GM12878 (cell line): ENCODE measurements around the gene SPI1. TPM values are rescaled to one million over a fixed set of nuclear protein-coding genes. Genes with fewer than 3 reads are reported as not detected.

ENCODE experiments used
- ATAC-seq: fragments of 200-7000 bp; cut with Tn5 transposase; 3 replicates; pipeline ENCODE4 v1.9.1; 2020; ENCODE audit warnings: mild to moderate bottlenecking, moderate library complexity
- BruUV-seq: library from RNA; stranded (reverse); fragments of 400-500 nt; replicated peaks from 2 replicates; lab custom pipeline; 2021; lab: Mats Ljungman, UMichigan
- CTCF ChIA-PET: fragments of 300-600 bp; sonication (Branson Sonifier 250); formaldehyde crosslinking; extraction: SDS; loops from one replicate; lab custom pipeline; 2021; ENCODE audit warnings: inconsistent platforms; lab: Yijun Ruan, JAX
- POLR2A ChIA-PET: fragments of 350-600 bp; formaldehyde crosslinking; extraction: SDS; loops from one replicate; lab custom pipeline; 2021; ENCODE audit warnings: inconsistent platforms; lab: Charles Lee
- RAD21 ChIA-PET: fragments of 300-600 bp; sonication (Branson Sonifier 250); formaldehyde crosslinking; loops from one replicate; lab custom pipeline; 2023; ENCODE audit warnings: antibody characterized with exemption; ENCODE audit not compliant: unreplicated experiment; lab: Charles Lee
- SMC1A ChIA-PET: fragments of 300-600 bp; sonication (Branson Sonifier 250); formaldehyde crosslinking; loops from one replicate; lab custom pipeline; 2023; ENCODE audit not compliant: unreplicated experiment, uncharacterized antibody; lab: Charles Lee
- DNase-seq: peaks from one replicate; pipeline ENCODE4 v3.0.0-alpha.2; 2011; ENCODE audit warnings: low read depth, low spot score
- FAIRE-seq: peaks from 3 replicates; lab custom pipeline; 2011; peaks lifted over from hg19 to GRCh38; lab: Jason Lieb, UNC
- H2AFZ ChIP-seq: 2 replicates; pipeline ENCODE4 v1.6.0; 2011; ENCODE audit warnings: low read depth, low read length, control low read depth; ENCODE audit not compliant: control insufficient read depth
- H3K27ac ChIP-seq: 2 replicates; pipeline ENCODE4 v1.5.1; 2011; ENCODE audit warnings: control low read depth; ENCODE audit not compliant: control insufficient read depth, insufficient read depth
- H3K27me3 ChIP-seq, 2 experiments: replicated peaks in 1 of 2; 2 replicates each; pipeline versions ENCODE4 v1.6.0 to v1.6.1; 2011; ENCODE audit warnings: low read length in 1 of 2; ENCODE audit not compliant: control insufficient read depth in 2 of 2, insufficient read depth in 2 of 2
- H3K36me3 ChIP-seq, 2 experiments: 2 replicates each; pipeline ENCODE4 v1.5.1; 2011; ENCODE audit warnings: low read length in 1 of 2; ENCODE audit not compliant: control insufficient read depth in 2 of 2, insufficient read depth in 2 of 2
- H3K4me1 ChIP-seq: 2 replicates; pipeline ENCODE4 v1.6.1; 2011; ENCODE audit warnings: mild to moderate bottlenecking, low read length, moderate library complexity, mixed read lengths; ENCODE audit not compliant: control insufficient read depth, insufficient read depth
- H3K4me2 ChIP-seq: 2 replicates; pipeline ENCODE4 v1.6.0; 2011; ENCODE audit warnings: control low read depth; ENCODE audit not compliant: control insufficient read depth, insufficient read depth
- H3K4me3 ChIP-seq: fragments of 200-600 bp; sonication (generic); 2 replicates; pipeline ENCODE4 v1.5.1; 2016
- H3K79me2 ChIP-seq: 2 replicates; pipeline ENCODE4 v1.6.0; 2011; ENCODE audit warnings: low read length; ENCODE audit not compliant: control insufficient read depth, insufficient read depth
- H3K9ac ChIP-seq: 2 replicates; pipeline ENCODE4 v1.8.0; 2011; ENCODE audit warnings: low read length, control low read depth, mixed read lengths; ENCODE audit not compliant: control insufficient read depth, insufficient read depth
- H3K9me3 ChIP-seq: replicated peaks from 3 replicates; pipeline ENCODE4 v1.5.1; 2011; ENCODE audit warnings: mild to moderate bottlenecking, low read length; ENCODE audit not compliant: control insufficient read depth, insufficient read depth
- H4K20me1 ChIP-seq: 2 replicates; pipeline ENCODE4 v1.6.0; 2011; ENCODE audit not compliant: control insufficient read depth, insufficient read depth
- ATF7 ChIP-seq: fragments of 450-650 bp; IDR thresholded peaks from 2 replicates; pipeline ENCODE4 v1.6.1; 2016; ENCODE audit warnings: low read depth, mild to moderate bottlenecking
- CBX5 ChIP-seq: sonication (generic); IDR thresholded peaks from 2 replicates; pipeline ENCODE4 v1.6.1; 2016; ENCODE audit warnings: low read depth, moderate library complexity, mild to moderate bottlenecking, inconsistent platforms
- CREB1 ChIP-seq: IDR thresholded peaks from 2 replicates; pipeline ENCODE4 v1.6.1; 2012; ENCODE audit warnings: low read depth, mild to moderate bottlenecking, inconsistent platforms
- CREM ChIP-seq: IDR thresholded peaks from 2 replicates; pipeline ENCODE4 v1.6.1; 2014; ENCODE audit warnings: antibody characterized with exemption, low read depth
- DPF2 ChIP-seq: fragments of 450-650 bp; IDR thresholded peaks from 2 replicates; pipeline ENCODE4 v1.6.1; 2017; ENCODE audit warnings: mild to moderate bottlenecking
- GABPA ChIP-seq: IDR thresholded peaks from 2 replicates; pipeline ENCODE4 v1.6.1; 2014; ENCODE audit warnings: antibody characterized with exemption, low read depth, mild to moderate bottlenecking, inconsistent platforms
- IKZF1 ChIP-seq: fragments of 450-650 bp; conservative IDR thresholded peaks from 2 replicates; pipeline ENCODE4 v1.6.1; 2017; ENCODE audit warnings: antibody characterized with exemption, mild to moderate bottlenecking
- IRF5 ChIP-seq: fragments of 450-650 bp; IDR thresholded peaks from 2 replicates; pipeline ENCODE4 v1.6.1; 2017; ENCODE audit warnings: borderline replicate concordance
- KLF5 ChIP-seq: fragments of 450-650 bp; IDR thresholded peaks from 2 replicates; pipeline ENCODE4 v1.6.1; 2014; ENCODE audit warnings: mild to moderate bottlenecking; ENCODE audit not compliant: partially characterized antibody
- MEF2A ChIP-seq: IDR thresholded peaks from 2 replicates; pipeline ENCODE4 v1.6.1; 2011; ENCODE audit warnings: low read depth, mild to moderate bottlenecking, low read length, moderate library complexity; ENCODE audit not compliant: insufficient read depth
- MEF2B ChIP-seq: fragments of 450-650 bp; IDR thresholded peaks from 2 replicates; pipeline ENCODE4 v1.6.1; 2018; ENCODE audit warnings: mild to moderate bottlenecking, moderate library complexity; ENCODE audit not compliant: partially characterized antibody, poor library complexity, severe bottlenecking
- NFXL1 ChIP-seq: fragments of 450-650 bp; IDR thresholded peaks from 2 replicates; pipeline ENCODE4 v1.6.1; 2017; ENCODE audit warnings: antibody characterized with exemption, mild to moderate bottlenecking, borderline replicate concordance
- NR2F1 ChIP-seq: fragments of 450-650 bp; conservative IDR thresholded peaks from 2 replicates; pipeline ENCODE4 v1.6.1; 2017; ENCODE audit warnings: mild to moderate bottlenecking
- POU2F2 ChIP-seq: IDR thresholded peaks from 3 replicates; pipeline ENCODE4 v1.6.1; 2011; ENCODE audit warnings: low read depth, mild to moderate bottlenecking, low read length, borderline replicate concordance
- WGBS: methylation state at CpG from one replicate; pipeline ENCODE4 v1.1.6; 2016; ENCODE audit warnings: low lambda C conversion rate; ENCODE audit not compliant: insufficient replicate concordance, insufficient coverage; ENCODE audit errors: missing lambda C conversion rate; 5-methylcytosine and 5-hydroxymethylcytosine counted together
- in situ Hi-C: fragments of 300-500 bp; cut with MboI; formaldehyde crosslinking; loops from 9 replicates; pipeline ENCODE4 v1.14.3; 2018; ENCODE audit warnings: mixed read lengths
- intact Hi-C: fragments of 100-400 bp; cut with micrococcal nuclease; formaldehyde crosslinking; loops from one replicate; pipeline ENCODE4 v1.14.2; 2022; ENCODE audit not compliant: unreplicated experiment
- polyA plus RNA-seq, 11 experiments: library from polyadenylated mRNA; depleted of rRNA in 4 of 11; unstranded in 6 of 11; stranded (reverse) in 5 of 11; fragments of >200 nt; fragmentation: Nextera tagmentation in 4 of 11; fragmentation: Illumina TruSeq in 1 of 11; extraction: Ambion mirVana in 4 of 11; extraction: Trizol in 1 of 11; gene quantifications; 1 replicate in 1 of 11; 2 replicates in 10 of 11; pipeline versions ENCODE4 v1.2.1 to v1.2.3, GENCODE V29; 2011 to 2016; ENCODE audit warnings: inconsistent platforms in 2 of 11, missing spikeins in 2 of 11, low read depth in 1 of 11
- total RNA-seq, 4 experiments: library from RNA; depleted of rRNA in 3 of 4; stranded (reverse); fragments of >200 nt in 3 of 4; fragmentation: Illumina TruSeq in 1 of 4; extraction: Trizol in 1 of 4; gene quantifications; 2 replicates each; pipeline versions ENCODE4 v1.2.1 to v1.2.3, GENCODE V29; 2013 to 2021
- TF ChIP-seq, protein P1 (sequence below): fragments of 450-650 bp; IDR thresholded peaks from 2 replicates; pipeline ENCODE4 v1.6.1; 2016; ENCODE audit warnings: mild to moderate bottlenecking, moderate library complexity, borderline replicate concordance
- TF ChIP-seq, protein P2 (sequence below): IDR thresholded peaks from 2 replicates; pipeline ENCODE4 v1.6.1; 2012; ENCODE audit warnings: low read length, inconsistent platforms
- TF ChIP-seq, protein P3 (sequence below): fragments of 450-650 bp; IDR thresholded peaks from 2 replicates; pipeline ENCODE4 v1.6.1; 2016; ENCODE audit warnings: mild to moderate bottlenecking

The SPI1 gene
- total and polyA plus RNA-seq, 10 of the 15 experiments (the other 5 are each of a cell fraction or from before 2014, with no cell fraction given), result 0.05 to 31.1 (median 9.7) TPM

- H3K9ac ChIP-seq, result no peak overlapping the region
- no peak overlapping the region for H3K4me3 ChIP-seq
- ChIA-PET SMC1A (no interaction called here), CTCF (no interaction called here), RAD21 (no interaction called here), POLR2A (interaction anchor here (0.7 kb wide), 1 partner anchor 11 kb away, joined by 3 read pairs; no protein-coding TSS in a partner anchor)
- in situ Hi-C loops, result no loop called here
- no peaks in the 10 kb centered on the region for H3K27me3 ChIP-seq
- no peak overlapping the region for H3K4me2 ChIP-seq
- WGBS, result 0% methylated on average over 1 of the region's 1 CpG
- BruUV-seq, result no TSS peak
- H3K4me1 ChIP-seq, result no peaks in the 10 kb centered on the region; the same call in 1 of the 2 replicates
- peaks cover 2% of the 10 kb centered on the region for H3K79me2 ChIP-seq
- intact Hi-C loops, result no loop called here
- ATAC-seq (peak; percentile 78), FAIRE-seq (no peak), DNase-seq (no peak)
- H3K9me3 ChIP-seq, result no peaks in the 10 kb centered on the region
- no peak overlapping the region for H3K27ac ChIP-seq
- H2AFZ ChIP-seq, result no peak overlapping the region
- peaks cover 0 to 2% of the 10 kb centered on the region in 2 experiments; a peak in 3 of 4 replicates for H3K36me3 ChIP-seq
- no peaks in the 10 kb centered on the region for H4K20me1 ChIP-seq
- no peak for TF ChIP-seq IRF5
- TF ChIP-seq POU2F2, result no peak
- TF ChIP-seq, protein P1, sequence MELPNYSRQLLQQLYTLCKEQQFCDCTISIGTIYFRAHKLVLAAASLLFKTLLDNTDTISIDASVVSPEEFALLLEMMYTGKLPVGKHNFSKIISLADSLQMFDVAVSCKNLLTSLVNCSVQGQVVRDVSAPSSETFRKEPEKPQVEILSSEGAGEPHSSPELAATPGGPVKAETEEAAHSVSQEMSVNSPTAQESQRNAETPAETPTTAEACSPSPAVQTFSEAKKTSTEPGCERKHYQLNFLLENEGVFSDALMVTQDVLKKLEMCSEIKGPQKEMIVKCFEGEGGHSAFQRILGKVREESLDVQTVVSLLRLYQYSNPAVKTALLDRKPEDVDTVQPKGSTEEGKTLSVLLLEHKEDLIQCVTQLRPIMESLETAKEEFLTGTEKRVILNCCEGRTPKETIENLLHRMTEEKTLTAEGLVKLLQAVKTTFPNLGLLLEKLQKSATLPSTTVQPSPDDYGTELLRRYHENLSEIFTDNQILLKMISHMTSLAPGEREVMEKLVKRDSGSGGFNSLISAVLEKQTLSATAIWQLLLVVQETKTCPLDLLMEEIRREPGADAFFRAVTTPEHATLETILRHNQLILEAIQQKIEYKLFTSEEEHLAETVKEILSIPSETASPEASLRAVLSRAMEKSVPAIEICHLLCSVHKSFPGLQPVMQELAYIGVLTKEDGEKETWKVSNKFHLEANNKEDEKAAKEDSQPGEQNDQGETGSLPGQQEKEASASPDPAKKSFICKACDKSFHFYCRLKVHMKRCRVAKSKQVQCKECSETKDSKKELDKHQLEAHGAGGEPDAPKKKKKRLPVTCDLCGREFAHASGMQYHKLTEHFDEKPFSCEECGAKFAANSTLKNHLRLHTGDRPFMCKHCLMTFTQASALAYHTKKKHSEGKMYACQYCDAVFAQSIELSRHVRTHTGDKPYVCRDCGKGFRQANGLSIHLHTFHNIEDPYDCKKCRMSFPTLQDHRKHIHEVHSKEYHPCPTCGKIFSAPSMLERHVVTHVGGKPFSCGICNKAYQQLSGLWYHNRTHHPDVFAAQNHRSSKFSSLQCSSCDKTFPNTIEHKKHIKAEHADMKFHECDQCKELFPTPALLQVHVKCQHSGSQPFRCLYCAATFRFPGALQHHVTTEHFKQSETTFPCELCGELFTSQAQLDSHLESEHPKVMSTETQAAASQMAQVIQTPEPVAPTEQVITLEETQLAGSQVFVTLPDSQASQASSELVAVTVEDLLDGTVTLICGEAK, result no peak
- no peak for TF ChIP-seq GABPA
- TF ChIP-seq NFXL1, result no peak
- peak; percentile 68; the same call in 1 of the 2 replicates for TF ChIP-seq DPF2
- peak; percentile 70 for TF ChIP-seq IKZF1
- no peak for TF ChIP-seq KLF5
- TF ChIP-seq, protein P2, sequence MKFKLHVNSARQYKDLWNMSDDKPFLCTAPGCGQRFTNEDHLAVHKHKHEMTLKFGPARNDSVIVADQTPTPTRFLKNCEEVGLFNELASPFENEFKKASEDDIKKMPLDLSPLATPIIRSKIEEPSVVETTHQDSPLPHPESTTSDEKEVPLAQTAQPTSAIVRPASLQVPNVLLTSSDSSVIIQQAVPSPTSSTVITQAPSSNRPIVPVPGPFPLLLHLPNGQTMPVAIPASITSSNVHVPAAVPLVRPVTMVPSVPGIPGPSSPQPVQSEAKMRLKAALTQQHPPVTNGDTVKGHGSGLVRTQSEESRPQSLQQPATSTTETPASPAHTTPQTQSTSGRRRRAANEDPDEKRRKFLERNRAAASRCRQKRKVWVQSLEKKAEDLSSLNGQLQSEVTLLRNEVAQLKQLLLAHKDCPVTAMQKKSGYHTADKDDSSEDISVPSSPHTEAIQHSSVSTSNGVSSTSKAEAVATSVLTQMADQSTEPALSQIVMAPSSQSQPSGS, result peak; percentile 60; the same call in 1 of the 2 replicates
- TF ChIP-seq, protein P3, sequence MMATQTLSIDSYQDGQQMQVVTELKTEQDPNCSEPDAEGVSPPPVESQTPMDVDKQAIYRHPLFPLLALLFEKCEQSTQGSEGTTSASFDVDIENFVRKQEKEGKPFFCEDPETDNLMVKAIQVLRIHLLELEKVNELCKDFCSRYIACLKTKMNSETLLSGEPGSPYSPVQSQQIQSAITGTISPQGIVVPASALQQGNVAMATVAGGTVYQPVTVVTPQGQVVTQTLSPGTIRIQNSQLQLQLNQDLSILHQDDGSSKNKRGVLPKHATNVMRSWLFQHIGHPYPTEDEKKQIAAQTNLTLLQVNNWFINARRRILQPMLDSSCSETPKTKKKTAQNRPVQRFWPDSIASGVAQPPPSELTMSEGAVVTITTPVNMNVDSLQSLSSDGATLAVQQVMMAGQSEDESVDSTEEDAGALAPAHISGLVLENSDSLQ, result peak; percentile 42; the same call in 1 of the 2 replicates
- peak; percentile 34 for TF ChIP-seq MEF2B
- TF ChIP-seq CREM, result peak; percentile 38; the same call in 1 of the 2 replicates
- no peak for TF ChIP-seq CBX5
- TF ChIP-seq ATF7, result peak; percentile 73
- TF ChIP-seq MEF2A, result 0 out of 2 replicates have a peak, but pooled peaks have one; percentile 51
- TF ChIP-seq CREB1, result peak; percentile 45; the same call in 1 of the 2 replicates
- TF ChIP-seq NR2F1, result peak; percentile 46; the same call in 1 of the 2 replicates
Measured at GRCh38 chr11:47366020-47366490, 12.3 kb downstream of the SPI1 start.
